Testis (tissue), 2 donors: ENCODE measurements around the gene SDS.

ENCODE experiments used
- POLR2A ChIP-seq: fragments of 450-650 bp; IDR thresholded peaks from one replicate; pipeline ENCODE4 v1.6.1; 2017; ENCODE audit warnings: antibody characterized with exemption, mild to moderate bottlenecking, moderate library complexity
- TF ChIP-seq, protein P1 (sequence below), 3 experiments: fragments of 450-650 bp in 2 of 3; fragments of 200-600 bp in 1 of 3; sonication (generic) in 1 of 3; IDR thresholded peaks; one replicate each; pipeline ENCODE4 v1.5.1; 2016 to 2019; ENCODE audit warnings: antibody characterized with exemption in 3 of 3, mild to moderate bottlenecking in 2 of 3, moderate library complexity in 1 of 3

DNA sequence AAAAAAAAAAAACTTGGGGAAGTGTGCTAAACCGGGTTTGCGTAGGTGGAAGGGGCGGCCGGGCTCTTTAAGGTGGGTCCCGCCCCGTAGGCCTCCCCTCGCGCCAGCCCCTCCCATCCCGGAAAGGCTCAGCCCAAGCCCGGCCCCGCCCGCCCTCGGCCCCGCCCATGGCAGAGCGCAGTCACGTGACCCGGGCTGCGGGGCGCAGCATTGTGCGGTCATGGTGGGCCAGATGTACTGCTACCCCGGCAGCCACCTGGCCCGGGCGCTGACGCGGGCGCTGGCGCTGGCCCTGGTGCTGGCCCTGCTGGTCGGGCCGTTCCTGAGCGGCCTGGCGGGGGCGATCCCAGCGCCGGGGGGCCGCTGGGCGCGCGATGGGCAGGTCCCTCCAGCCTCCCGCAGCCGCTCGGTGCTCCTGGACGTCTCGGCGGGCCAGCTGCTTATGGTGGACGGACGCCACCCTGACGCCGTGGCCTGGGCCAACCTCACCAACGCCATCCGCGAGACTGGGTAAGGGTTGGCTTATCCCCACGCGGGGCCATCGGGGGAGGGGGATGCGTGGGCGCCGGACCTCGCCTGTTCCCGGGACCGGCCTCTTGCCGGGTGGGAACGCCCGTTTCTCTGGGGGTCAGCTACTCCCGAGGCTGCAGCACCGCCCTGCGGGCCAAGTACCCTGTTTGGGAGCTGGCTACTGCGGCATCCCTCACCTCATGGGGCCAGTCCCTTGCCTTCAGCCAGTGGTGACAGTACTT lies 45.1 kb downstream of the SDS start, which contains the start of gene PLBD2:
- TF ChIP-seq, protein P1, sequence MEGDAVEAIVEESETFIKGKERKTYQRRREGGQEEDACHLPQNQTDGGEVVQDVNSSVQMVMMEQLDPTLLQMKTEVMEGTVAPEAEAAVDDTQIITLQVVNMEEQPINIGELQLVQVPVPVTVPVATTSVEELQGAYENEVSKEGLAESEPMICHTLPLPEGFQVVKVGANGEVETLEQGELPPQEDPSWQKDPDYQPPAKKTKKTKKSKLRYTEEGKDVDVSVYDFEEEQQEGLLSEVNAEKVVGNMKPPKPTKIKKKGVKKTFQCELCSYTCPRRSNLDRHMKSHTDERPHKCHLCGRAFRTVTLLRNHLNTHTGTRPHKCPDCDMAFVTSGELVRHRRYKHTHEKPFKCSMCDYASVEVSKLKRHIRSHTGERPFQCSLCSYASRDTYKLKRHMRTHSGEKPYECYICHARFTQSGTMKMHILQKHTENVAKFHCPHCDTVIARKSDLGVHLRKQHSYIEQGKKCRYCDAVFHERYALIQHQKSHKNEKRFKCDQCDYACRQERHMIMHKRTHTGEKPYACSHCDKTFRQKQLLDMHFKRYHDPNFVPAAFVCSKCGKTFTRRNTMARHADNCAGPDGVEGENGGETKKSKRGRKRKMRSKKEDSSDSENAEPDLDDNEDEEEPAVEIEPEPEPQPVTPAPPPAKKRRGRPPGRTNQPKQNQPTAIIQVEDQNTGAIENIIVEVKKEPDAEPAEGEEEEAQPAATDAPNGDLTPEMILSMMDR (IDR thresholded peaks at IDR 0.05): no peak
- TF ChIP-seq POLR2A: no peak
